Measurements from ENCODE around the gene CACNA1C.

The CACNA1C gene

GRCh38 chr12:2304223-2304622 lies 251.4 kb downstream of the CACNA1C start:
- Histone ChIP-seq H2AFZ (ENCODE audit: low read depth) (no peak overlapping the region), H3K36me3 (ENCODE audit: insufficient read depth) (no peaks in the 10 kb centered on the region), H3K27me3 (ENCODE audit: insufficient read depth, low read depth) (no peaks in the 10 kb centered on the region), H3K4me3 (IDR thresholded peaks at IDR 0.05; ENCODE audit: insufficient read depth, low read depth, low read length) (no peak overlapping the region), H4K20me1 (ENCODE audit: insufficient read depth) (no peaks in the 10 kb centered on the region), H3K4me2 (no peak overlapping the region), H3K79me2 (ENCODE audit: insufficient read depth, low read depth) (no peaks in the 10 kb centered on the region), H3K9ac (no peak overlapping the region), H3K4me1 (ENCODE audit: low read depth, poor library complexity, severe bottlenecking) (no peaks in the 10 kb centered on the region), H3K27ac (no peak overlapping the region)
- TF ChIP-seq CTCF (conservative IDR thresholded peaks at IDR 0.05; ENCODE audit: low read depth, low read length), result no peak

- H3K79me2 ChIP-seq (ENCODE audit: insufficient read depth, low read depth), result no peaks in the 10 kb centered on the region
Observed at GRCh38 chr12:2306012-2306411, 253.2 kb downstream of the CACNA1C start.

GRCh38 chr12:2306735-2307134 lies 253.9 kb downstream of the CACNA1C start:
- Histone ChIP-seq H2AFZ (ENCODE audit: low read depth) (no peak overlapping the region), H3K4me3 (IDR thresholded peaks at IDR 0.05; ENCODE audit: insufficient read depth, low read depth, low read length) (no peak overlapping the region), H3K79me2 (ENCODE audit: insufficient read depth, low read depth) (no peaks in the 10 kb centered on the region), H3K27ac (no peak overlapping the region), H3K36me3 (ENCODE audit: insufficient read depth) (no peaks in the 10 kb centered on the region), H3K9ac (no peak overlapping the region), H3K27me3 (ENCODE audit: insufficient read depth, low read depth) (no peaks in the 10 kb centered on the region), H3K4me1 (ENCODE audit: low read depth, poor library complexity, severe bottlenecking) (no peaks in the 10 kb centered on the region), H3K4me2 (no peak overlapping the region), H4K20me1 (ENCODE audit: insufficient read depth) (no peaks in the 10 kb centered on the region)
- TF ChIP-seq CTCF (conservative IDR thresholded peaks at IDR 0.05; ENCODE audit: low read depth, low read length), result no peak

More at GRCh38 chr12:2306012-2306411, 253.2 kb downstream of the CACNA1C start:
- H3K36me3 ChIP-seq (ENCODE audit: insufficient read depth), result no peaks in the 10 kb centered on the region
- no peaks in the 10 kb centered on the region for H4K20me1 ChIP-seq (ENCODE audit: insufficient read depth)
- H3K27ac ChIP-seq, result no peak overlapping the region
- no peaks in the 10 kb centered on the region for H3K4me1 ChIP-seq (ENCODE audit: low read depth, poor library complexity, severe bottlenecking)
- H3K4me2 ChIP-seq, result no peak overlapping the region
- H3K27me3 ChIP-seq (ENCODE audit: insufficient read depth, low read depth), result no peaks in the 10 kb centered on the region
- H3K9ac ChIP-seq, result no peak overlapping the region
- no peak overlapping the region for H3K4me3 ChIP-seq (IDR thresholded peaks at IDR 0.05; ENCODE audit: insufficient read depth, low read depth, low read length)
- no peak for TF ChIP-seq CTCF (conservative IDR thresholded peaks at IDR 0.05; ENCODE audit: low read depth, low read length)
- no peak overlapping the region for H2AFZ ChIP-seq (ENCODE audit: low read depth)

DNA sequence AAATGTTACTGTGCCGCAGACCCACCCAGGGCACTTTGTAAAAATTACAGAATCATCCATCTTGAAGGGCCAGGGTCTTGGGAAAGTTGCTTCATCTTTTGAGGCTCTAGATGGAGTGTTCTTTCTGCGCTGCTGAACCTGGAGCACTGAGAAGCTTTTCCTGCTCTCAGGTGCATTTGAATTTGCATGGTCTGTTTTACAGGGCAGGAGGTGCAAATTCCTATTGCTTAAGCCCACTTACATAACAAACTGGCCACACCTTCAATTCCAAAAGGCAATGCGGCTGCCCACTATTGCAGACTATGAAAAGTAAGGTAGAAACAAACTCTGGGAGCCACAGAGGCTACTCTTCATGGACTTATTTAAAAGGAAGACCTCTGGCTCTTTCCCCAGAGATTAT lies 254.8 kb downstream of the CACNA1C start:
- Histone ChIP-seq H3K4me3 (IDR thresholded peaks at IDR 0.05; ENCODE audit: insufficient read depth, low read depth, low read length) (no peak overlapping the region), H3K9ac (no peak overlapping the region)
- TF ChIP-seq CTCF (conservative IDR thresholded peaks at IDR 0.05; ENCODE audit: low read depth, low read length), result no peak

More for the DNA sequence above, 254.8 kb downstream of the CACNA1C start:
- Histone ChIP-seq H2AFZ (ENCODE audit: low read depth) (no peak overlapping the region), H3K4me1 (ENCODE audit: low read depth, poor library complexity, severe bottlenecking) (no peaks in the 10 kb centered on the region), H3K27me3 (ENCODE audit: insufficient read depth, low read depth) (no peaks in the 10 kb centered on the region), H4K20me1 (ENCODE audit: insufficient read depth) (no peaks in the 10 kb centered on the region), H3K36me3 (ENCODE audit: insufficient read depth) (no peaks in the 10 kb centered on the region), H3K4me2 (no peak overlapping the region), H3K27ac (no peak overlapping the region), H3K79me2 (ENCODE audit: insufficient read depth, low read depth) (no peaks in the 10 kb centered on the region)
